Neural cell (in vitro differentiated cells): ENCODE results near the gene KIFC3. TPM values are rescaled to one million over a fixed set of nuclear protein-coding genes. Genes with fewer than 3 reads are reported as not detected.

Source experiments
- H2AFZ ChIP-seq: fragments of 200-600, 300-800 bp; sonication (generic), shearing (Covaris generic); 2 replicates; pipeline ENCODE4 v1.6.0; 2014; ENCODE audit warnings: low read depth, mild to moderate bottlenecking, antibody characterized with exemption, low read length, moderate library complexity
- H3F3A ChIP-seq: fragments of 200-600 bp; shearing (Covaris generic); 2 replicates; pipeline ENCODE4 v1.6.1; 2016; ENCODE audit warnings: mild to moderate bottlenecking, moderate library complexity, mixed read lengths, antibody characterized with exemption, low read length; ENCODE audit not compliant: insufficient read depth, poor library complexity, severe bottlenecking
- H3K27ac ChIP-seq: fragments of 200-600, 300-800 bp; sonication (generic), shearing (Covaris generic); 2 replicates; pipeline ENCODE4 v1.5.1; 2014; ENCODE audit warnings: mild to moderate bottlenecking, low read length, moderate library complexity
- H3K27me3 ChIP-seq: fragments of 300-800, 200-600 bp; sonication (generic), shearing (Covaris generic); 2 replicates; pipeline ENCODE4 v1.6.0; 2014; ENCODE audit warnings: mild to moderate bottlenecking, low read depth, low read length, moderate library complexity; ENCODE audit not compliant: insufficient read depth
- H3K36me3 ChIP-seq: fragments of 300-800, 200-600 bp; sonication (generic), shearing (Covaris generic); 2 replicates; pipeline ENCODE4 v1.5.1; 2014; ENCODE audit warnings: mild to moderate bottlenecking, antibody characterized with exemption, low read length, moderate library complexity; ENCODE audit not compliant: insufficient read depth
- H3K4me2 ChIP-seq: fragments of 300-800, 200-600 bp; sonication (generic), shearing (Covaris generic); 2 replicates; pipeline ENCODE4 v1.6.0; 2014; ENCODE audit warnings: mild to moderate bottlenecking, low read length
- H3K4me3 ChIP-seq: fragments of 300-800, 200-600 bp; sonication (generic), shearing (Covaris generic); 2 replicates; pipeline ENCODE4 v1.5.1; 2014; ENCODE audit warnings: mild to moderate bottlenecking, low read length, moderate library complexity
- H3K79me2 ChIP-seq: fragments of 200-600 bp; shearing (Covaris generic); replicated peaks from 2 replicates; pipeline ENCODE4 v1.6.0; 2014; ENCODE audit warnings: mild to moderate bottlenecking, low read length, moderate library complexity; ENCODE audit not compliant: insufficient read depth
- H3K9ac ChIP-seq: fragments of 300-800, 200-600 bp; sonication (generic), shearing (Covaris generic); 2 replicates; pipeline ENCODE4 v1.6.1; 2016; ENCODE audit warnings: mild to moderate bottlenecking, low read length, mixed read lengths
- H3K9me2 ChIP-seq: fragments of 200-600 bp; shearing (Covaris generic); 2 replicates; pipeline ENCODE4 v1.6.1; 2016; ENCODE audit warnings: mild to moderate bottlenecking, low read length, mixed read lengths; ENCODE audit not compliant: insufficient read depth
- H3K9me3 ChIP-seq: fragments of 200-600, 300-800 bp; sonication (generic), shearing (Covaris generic); 2 replicates; pipeline ENCODE4 v1.6.1; 2016; ENCODE audit warnings: mild to moderate bottlenecking, mixed run types, low read length, moderate library complexity, mixed read lengths
- H4K20me1 ChIP-seq: fragments of 200-600 bp; shearing (Covaris generic); 2 replicates; pipeline ENCODE4 v1.6.1; 2016; ENCODE audit warnings: mild to moderate bottlenecking, mixed run types; ENCODE audit not compliant: insufficient read depth
- EP300 ChIP-seq: fragments of 450-650 bp; conservative IDR thresholded peaks from 2 replicates; pipeline ENCODE4 v1.6.1; 2014; ENCODE audit warnings: antibody characterized with exemption, mild to moderate bottlenecking, moderate library complexity; ENCODE audit not compliant: poor library complexity, severe bottlenecking
- EZH2 ChIP-seq: fragments of 200-600, 300-800 bp; shearing (Covaris generic), sonication (generic); IDR thresholded peaks from 2 replicates; pipeline ENCODE4 v1.6.1; 2014; ENCODE audit warnings: antibody characterized with exemption, low read length, borderline replicate concordance, mild to moderate bottlenecking; ENCODE audit not compliant: insufficient read depth, poor library complexity, severe bottlenecking
- MXI1 ChIP-seq: fragments of 450-650 bp; conservative IDR thresholded peaks from 2 replicates; pipeline ENCODE4 v1.6.1; 2014; ENCODE audit warnings: antibody characterized with exemption, mild to moderate bottlenecking; ENCODE audit not compliant: poor library complexity, severe bottlenecking
- POLR2AphosphoS5 ChIP-seq: IDR thresholded peaks from 2 replicates; pipeline ENCODE4 v1.6.1; 2012
- RAD21 ChIP-seq: fragments of 450-650 bp; conservative IDR thresholded peaks from 2 replicates; pipeline ENCODE4 v1.6.1; 2014; ENCODE audit warnings: antibody characterized with exemption, mild to moderate bottlenecking, moderate library complexity
- REST ChIP-seq: IDR thresholded peaks from 2 replicates; pipeline ENCODE4 v1.6.1; 2012; ENCODE audit warnings: borderline replicate concordance
- SMC3 ChIP-seq: fragments of 450-650 bp; conservative IDR thresholded peaks from 2 replicates; pipeline ENCODE4 v1.6.1; 2014; ENCODE audit warnings: antibody characterized with exemption, mild to moderate bottlenecking, moderate library complexity; ENCODE audit not compliant: poor library complexity
- TAF1 ChIP-seq: IDR thresholded peaks from 2 replicates; pipeline ENCODE4 v1.6.1; 2012; ENCODE audit warnings: low read depth
- polyA plus RNA-seq: library from polyadenylated mRNA; depleted of rRNA; stranded (reverse); fragments of >200 nt; gene quantifications from 2 replicates; pipeline ENCODE4 v1.2.3, GENCODE V29; 2014
- TF ChIP-seq, protein P1 (sequence below): fragments of 450-650 bp; IDR thresholded peaks from 2 replicates; pipeline ENCODE4 v1.5.1; 2014; ENCODE audit warnings: antibody characterized with exemption, mild to moderate bottlenecking, moderate library complexity; ENCODE audit not compliant: poor library complexity, severe bottlenecking

KIFC3 gene
- polyA plus RNA-seq, 1 donor from 2014 or later, result 29.7 TPM

- no peaks in the 10 kb centered on the region for H3K9me2 ChIP-seq
- no peaks in the 10 kb centered on the region for H3K79me2 ChIP-seq
- H2AFZ ChIP-seq, result no peak overlapping the region
- TF ChIP-seq TAF1, result no peak
- TF ChIP-seq SMC3, result no peak
- no peaks in the 10 kb centered on the region for H4K20me1 ChIP-seq
- H3K9me3 ChIP-seq, result no peaks in the 10 kb centered on the region
- no peak overlapping the region for H3K4me3 ChIP-seq
- no peak overlapping the region for H3K27ac ChIP-seq
- no peaks in the 10 kb centered on the region for H3K36me3 ChIP-seq
- H3F3A ChIP-seq, result no peaks in the 10 kb centered on the region
- H3K9ac ChIP-seq, result no peak overlapping the region
- H3K27me3 ChIP-seq, result no peaks in the 10 kb centered on the region
- no peak overlapping the region for H3K4me2 ChIP-seq
Measured at GRCh38 chr16:57749856-57750452, 52.3 kb downstream of the KIFC3 start.

DNA sequence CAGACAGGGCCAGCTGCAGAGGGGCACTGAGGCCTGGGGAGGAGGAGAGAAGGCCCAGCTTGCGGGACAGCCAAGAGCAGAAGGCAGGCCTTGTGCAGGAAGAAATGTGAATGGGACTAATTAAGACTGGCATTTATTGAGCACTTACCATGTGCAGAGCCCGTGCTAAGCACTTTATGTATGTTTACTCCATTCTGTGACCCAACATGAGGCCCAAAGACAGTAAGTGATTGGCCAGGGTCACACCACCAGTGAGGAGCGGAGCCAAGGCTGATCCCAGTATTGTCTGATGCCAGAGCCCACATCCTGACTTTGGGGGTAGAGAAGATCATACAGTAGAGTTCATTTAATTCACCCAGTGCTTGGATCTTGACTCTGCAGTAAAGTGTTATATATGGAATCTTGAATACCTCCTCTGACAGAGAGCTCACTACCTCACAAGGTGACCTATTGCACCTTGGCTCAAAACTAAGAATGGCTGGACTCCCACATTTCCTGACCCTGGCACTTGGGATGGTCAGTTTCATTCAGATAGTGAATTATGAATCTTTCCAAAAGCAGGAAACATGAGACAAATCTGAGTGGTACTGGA, 53.1 kb downstream of the KIFC3 start:
- H3K27me3 ChIP-seq, result no peaks in the 10 kb centered on the region
- no peak overlapping the region for H3K9ac ChIP-seq
- H4K20me1 ChIP-seq, result no peaks in the 10 kb centered on the region
- H3K4me3 ChIP-seq, result no peak overlapping the region
- TF ChIP-seq MXI1 (no peak), POLR2AphosphoS5 (no peak)
- no peak overlapping the region for H2AFZ ChIP-seq
- no peaks in the 10 kb centered on the region for H3K79me2 ChIP-seq
- no peaks in the 10 kb centered on the region for H3K36me3 ChIP-seq
- no peak overlapping the region for H3K27ac ChIP-seq
- H3K4me2 ChIP-seq, result no peak overlapping the region
- no peaks in the 10 kb centered on the region for H3F3A ChIP-seq
- no peaks in the 10 kb centered on the region for H3K9me3 ChIP-seq
- no peaks in the 10 kb centered on the region for H3K9me2 ChIP-seq

DNA sequence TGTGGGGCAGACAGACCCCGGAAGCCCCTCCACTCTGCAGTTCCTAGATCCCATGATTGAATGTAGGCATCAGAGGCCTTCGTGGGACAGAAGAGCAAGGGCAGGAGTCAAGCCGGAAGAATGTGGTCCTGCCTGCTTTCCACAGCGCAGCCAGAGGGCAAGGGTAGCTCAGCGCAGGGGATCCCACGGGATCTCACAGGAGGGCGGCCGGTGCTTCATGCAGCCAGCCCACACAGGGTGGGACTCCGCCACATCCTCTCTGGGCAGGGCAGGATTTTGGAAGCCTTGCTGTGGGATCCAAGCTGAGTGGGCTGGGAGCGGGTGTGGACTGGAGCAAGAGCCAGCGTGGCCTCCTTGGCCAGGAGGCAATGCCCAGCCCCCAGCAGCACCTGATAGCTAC, 53.7 kb downstream of the KIFC3 start:
- Histone ChIP-seq H3K79me2 (no peaks in the 10 kb centered on the region), H3K4me2 (no peak overlapping the region), H4K20me1 (no peaks in the 10 kb centered on the region), H3K9me2 (no peaks in the 10 kb centered on the region), H3F3A (no peaks in the 10 kb centered on the region), H3K9ac (no peak overlapping the region), H2AFZ (no peak overlapping the region), H3K27ac (no peak overlapping the region), H3K9me3 (no peaks in the 10 kb centered on the region), H3K27me3 (no peaks in the 10 kb centered on the region), H3K36me3 (no peaks in the 10 kb centered on the region), H3K4me3 (no peak overlapping the region)
- no peak for TF ChIP-seq TAF1
- no peak for TF ChIP-seq RAD21
- TF ChIP-seq MXI1, result no peak

GRCh38 chr16:57747996-57748395, 54.3 kb downstream of the KIFC3 start:
- Histone ChIP-seq H3K9me3 (no peaks in the 10 kb centered on the region), H3K27me3 (no peaks in the 10 kb centered on the region), H3K79me2 (no peaks in the 10 kb centered on the region), H3K27ac (no peak overlapping the region), H3F3A (no peaks in the 10 kb centered on the region), H2AFZ (no peak overlapping the region), H3K4me2 (no peak overlapping the region), H3K9me2 (no peaks in the 10 kb centered on the region), H3K9ac (no peak overlapping the region), H4K20me1 (no peaks in the 10 kb centered on the region), H3K36me3 (no peaks in the 10 kb centered on the region), H3K4me3 (no peak overlapping the region)
- TF ChIP-seq SMC3 (no peak), TAF1 (no peak), MXI1 (no peak), POLR2AphosphoS5 (no peak), EZH2 (no peak), REST (no peak), EP300 (no peak), RAD21 (no peak)
- TF ChIP-seq, protein P1, sequence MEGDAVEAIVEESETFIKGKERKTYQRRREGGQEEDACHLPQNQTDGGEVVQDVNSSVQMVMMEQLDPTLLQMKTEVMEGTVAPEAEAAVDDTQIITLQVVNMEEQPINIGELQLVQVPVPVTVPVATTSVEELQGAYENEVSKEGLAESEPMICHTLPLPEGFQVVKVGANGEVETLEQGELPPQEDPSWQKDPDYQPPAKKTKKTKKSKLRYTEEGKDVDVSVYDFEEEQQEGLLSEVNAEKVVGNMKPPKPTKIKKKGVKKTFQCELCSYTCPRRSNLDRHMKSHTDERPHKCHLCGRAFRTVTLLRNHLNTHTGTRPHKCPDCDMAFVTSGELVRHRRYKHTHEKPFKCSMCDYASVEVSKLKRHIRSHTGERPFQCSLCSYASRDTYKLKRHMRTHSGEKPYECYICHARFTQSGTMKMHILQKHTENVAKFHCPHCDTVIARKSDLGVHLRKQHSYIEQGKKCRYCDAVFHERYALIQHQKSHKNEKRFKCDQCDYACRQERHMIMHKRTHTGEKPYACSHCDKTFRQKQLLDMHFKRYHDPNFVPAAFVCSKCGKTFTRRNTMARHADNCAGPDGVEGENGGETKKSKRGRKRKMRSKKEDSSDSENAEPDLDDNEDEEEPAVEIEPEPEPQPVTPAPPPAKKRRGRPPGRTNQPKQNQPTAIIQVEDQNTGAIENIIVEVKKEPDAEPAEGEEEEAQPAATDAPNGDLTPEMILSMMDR, result no peak
